HepG2 (cell line): ENCODE measurements around the gene SMIM12. TPM values are rescaled to one million over a fixed set of nuclear protein-coding genes. Genes with fewer than 3 reads are reported as not detected.

ENCODE experiments used
- AGO1 ChIP-seq: fragments of 200-400 bp; formaldehyde crosslinking; IDR thresholded peaks from 2 replicates; pipeline ENCODE4 v1.6.1; 2017; ENCODE audit warnings: mild to moderate bottlenecking, low read depth, low read length, moderate library complexity; ENCODE audit not compliant: poor library complexity, severe bottlenecking
- CHCHD3 ChIP-seq: sonication (generic); formaldehyde crosslinking; IDR thresholded peaks from 2 replicates; pipeline ENCODE4 v1.8.0; 2022; ENCODE audit warnings: mild to moderate bottlenecking, missing genetic modification reagents, moderate library complexity
- CREM ChIP-seq, 2 experiments: sonication (generic) in 1 of 2; formaldehyde crosslinking in 1 of 2; IDR thresholded peaks; 2 replicates each; pipeline versions ENCODE4 v1.4.0 to v1.6.1; 2016 to 2020; ENCODE audit warnings: antibody characterized with exemption in 1 of 2, mild to moderate bottlenecking in 1 of 2, missing genetic modification reagents in 1 of 2
- EEA1 ChIP-seq: sonication (generic); formaldehyde crosslinking; IDR thresholded peaks from 2 replicates; pipeline ENCODE4 v1.5.1; 2020; ENCODE audit warnings: mild to moderate bottlenecking, missing genetic modification reagents, borderline replicate concordance
- ELF3 ChIP-seq: IDR thresholded peaks from 2 replicates; pipeline ENCODE4 v1.6.1; 2016; ENCODE audit warnings: missing genetic modification reagents, missing compliant biosample characterization
- GMEB2 ChIP-seq: IDR thresholded peaks from 2 replicates; pipeline ENCODE4 v1.6.1; 2016; ENCODE audit warnings: missing biosample characterization, missing genetic modification reagents, low read depth
- HCFC1 ChIP-seq: fragments of 150-350 bp; IDR thresholded peaks from 2 replicates; pipeline ENCODE4 v1.6.1; 2014; ENCODE audit warnings: low read depth, low read length
- HDAC1 ChIP-seq: sonication (generic); formaldehyde crosslinking; IDR thresholded peaks from 2 replicates; pipeline ENCODE4 v1.5.1; 2020; ENCODE audit warnings: mild to moderate bottlenecking, missing genetic modification reagents
- KAT8 ChIP-seq: IDR thresholded peaks from 2 replicates; pipeline ENCODE4 v1.6.1; 2016; ENCODE audit warnings: missing genetic modification reagents, missing compliant biosample characterization
- KLF13 ChIP-seq: sonication (generic); formaldehyde crosslinking; IDR thresholded peaks from 2 replicates; pipeline ENCODE4 v1.4.0; 2020; ENCODE audit warnings: mild to moderate bottlenecking, missing genetic modification reagents
- KLF6 ChIP-seq: IDR thresholded peaks from 2 replicates; pipeline ENCODE4 v1.8.0; 2016; ENCODE audit warnings: missing biosample characterization, missing genetic modification reagents
- MIER2 ChIP-seq: IDR thresholded peaks from 2 replicates; pipeline ENCODE4 v1.6.1; 2016; ENCODE audit warnings: missing biosample characterization, missing genetic modification reagents
- MXI1 ChIP-seq: IDR thresholded peaks from 3 replicates; pipeline ENCODE4 v1.6.1; 2012; ENCODE audit warnings: low read depth, low read length, inconsistent platforms, borderline replicate concordance
- PHF8 ChIP-seq: sonication (generic); formaldehyde crosslinking; IDR thresholded peaks from 2 replicates; pipeline ENCODE4 v1.5.0; 2020; ENCODE audit warnings: missing genetic modification reagents
- SCMH1 ChIP-seq: sonication (generic); formaldehyde crosslinking; IDR thresholded peaks from 2 replicates; pipeline ENCODE4 v1.9.0; 2021; ENCODE audit warnings: missing genetic modification reagents, mild to moderate bottlenecking, borderline replicate concordance
- TFDP2 ChIP-seq: sonication (generic); formaldehyde crosslinking; IDR thresholded peaks from 2 replicates; pipeline ENCODE4 v1.4.0; 2020; ENCODE audit warnings: missing genetic modification reagents
- XRCC5 ChIP-seq: fragments of 200-400 bp; formaldehyde crosslinking; optimal IDR thresholded peaks from 2 replicates; pipeline ENCODE3; 2017; ENCODE audit warnings: mild to moderate bottlenecking, low read length
- ZBTB8A ChIP-seq: sonication (generic); formaldehyde crosslinking; IDR thresholded peaks from 2 replicates; pipeline ENCODE4 v1.4.0; 2020; ENCODE audit warnings: mild to moderate bottlenecking, low read depth, missing genetic modification reagents, borderline replicate concordance
- ZFP90 ChIP-seq: sonication (generic); formaldehyde crosslinking; IDR thresholded peaks from 2 replicates; pipeline ENCODE4 v1.8.0; 2022; ENCODE audit warnings: missing genetic modification reagents, mild to moderate bottlenecking, inconsistent platforms, borderline replicate concordance
- ZNF225 ChIP-seq: sonication (generic); formaldehyde crosslinking; IDR thresholded peaks from 2 replicates; pipeline ENCODE4 v1.4.0; 2020; ENCODE audit warnings: mild to moderate bottlenecking, missing genetic modification reagents
- ZNF337 ChIP-seq: sonication (generic); formaldehyde crosslinking; IDR thresholded peaks from 2 replicates; pipeline ENCODE4 v1.5.1; 2020; ENCODE audit warnings: missing genetic modification reagents, low read depth, mild to moderate bottlenecking, borderline replicate concordance
- ZNF639 ChIP-seq: conservative IDR thresholded peaks from 2 replicates; pipeline ENCODE4 v1.6.1; 2018; ENCODE audit warnings: missing genetic modification reagents
- ZNF747 ChIP-seq: sonication (generic); formaldehyde crosslinking; IDR thresholded peaks from 2 replicates; pipeline ENCODE4 v1.8.1; 2023; ENCODE audit warnings: missing genetic modification reagents, mild to moderate bottlenecking, borderline replicate concordance
- ZNF775 ChIP-seq: sonication (generic); formaldehyde crosslinking; IDR thresholded peaks from 2 replicates; pipeline ENCODE4 v1.4.0; 2020; ENCODE audit warnings: missing genetic modification reagents, mild to moderate bottlenecking, moderate library complexity, borderline replicate concordance
- polyA plus RNA-seq, 8 experiments: library from polyadenylated mRNA; depleted of rRNA in 3 of 8; stranded (reverse) in 7 of 8; unstranded in 1 of 8; fragments of >200 nt; fragmentation: Illumina TruSeq in 4 of 8; extraction: Trizol in 4 of 8; gene quantifications; 2 replicates each; pipeline versions ENCODE4 v1.2.1 to v1.2.3, GENCODE V29; 2011 to 2016; ENCODE audit warnings: low read depth in 4 of 8, missing spikeins in 1 of 8, mixed read lengths in 1 of 8; ENCODE audit not compliant: insufficient read depth in 1 of 8
- total RNA-seq, 5 experiments: library from RNA; depleted of rRNA; stranded (reverse); fragments of >200 nt; fragmentation: Illumina TruSeq; extraction: Trizol; gene quantifications; 2 replicates each; pipeline ENCODE4 v1.2.3, GENCODE V29; 2016; ENCODE audit warnings: low read depth in 1 of 5
- TF ChIP-seq, protein P1 (sequence below): sonication (generic); formaldehyde crosslinking; IDR thresholded peaks from 2 replicates; pipeline ENCODE4 v1.4.0; 2020; ENCODE audit warnings: mild to moderate bottlenecking, low read depth, missing genetic modification reagents

Gene SMIM12
- total and polyA plus RNA-seq, 2 of the 13 experiments (the other 11 are each of a cell fraction or from before 2014, with no cell fraction given) = 20.1 to 41.3 TPM

- peak; percentile 81 for TF ChIP-seq ZNF747 (CRISPR knock-in tag)
- peak; percentile 51; the same call in 1 of the 2 replicates for TF ChIP-seq KLF13 (CRISPR knock-in tag)
- no peak for TF ChIP-seq ZNF337 (CRISPR knock-in tag)
- TF ChIP-seq XRCC5 = peak; percentile 95
- peak; percentile 89; the same call in 2 of the 3 replicates for TF ChIP-seq MXI1
- no peak for TF ChIP-seq ZBTB8A (CRISPR knock-in tag)
- peak; percentile 74 for TF ChIP-seq GMEB2 (CRISPR knock-in tag)
- peak; percentile 75; the same call in 1 of the 2 replicates for TF ChIP-seq KLF6
- peak; percentile 94 for TF ChIP-seq ZNF639
- TF ChIP-seq CHCHD3 (CRISPR knock-in tag) = no peak
- 0 out of 2 replicates have a peak, but pooled peaks have one; percentile 67 for TF ChIP-seq ZNF225 (CRISPR knock-in tag)
- no peak for TF ChIP-seq SCMH1 (CRISPR knock-in tag)
- TF ChIP-seq HCFC1 = peak; percentile 55; the same call in 1 of the 2 replicates
- TF ChIP-seq ZNF775 = 0 out of 2 replicates have a peak, but pooled peaks have one; percentile 52
- peak; percentile 62; the same call in 1 of the 2 replicates for TF ChIP-seq MIER2 (CRISPR knock-in tag)
- TF ChIP-seq, protein P1, sequence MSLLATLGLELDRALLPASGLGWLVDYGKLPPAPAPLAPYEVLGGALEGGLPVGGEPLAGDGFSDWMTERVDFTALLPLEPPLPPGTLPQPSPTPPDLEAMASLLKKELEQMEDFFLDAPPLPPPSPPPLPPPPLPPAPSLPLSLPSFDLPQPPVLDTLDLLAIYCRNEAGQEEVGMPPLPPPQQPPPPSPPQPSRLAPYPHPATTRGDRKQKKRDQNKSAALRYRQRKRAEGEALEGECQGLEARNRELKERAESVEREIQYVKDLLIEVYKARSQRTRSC (CRISPR knock-in tag) = no peak
- TF ChIP-seq HDAC1 (CRISPR knock-in tag) = peak; percentile 91
- peak; percentile 97 for TF ChIP-seq KAT8
- peak; percentile 61 for TF ChIP-seq CREM (IDR thresholded peaks at IDR 0.05)
- TF ChIP-seq CREM (CRISPR knock-in tag; IDR thresholded peaks at IDR 0.05) = no peak
- peak; percentile 45; the same call in 1 of the 2 replicates for TF ChIP-seq EEA1 (CRISPR knock-in tag)
- TF ChIP-seq PHF8 (CRISPR knock-in tag) = peak; percentile 92
- TF ChIP-seq ELF3 (CRISPR knock-in tag) = peak; percentile 77
- no peak for TF ChIP-seq AGO1
- TF ChIP-seq ZFP90 (CRISPR knock-in tag) = peak; percentile 65; the same call in 1 of the 2 replicates
- peak; percentile 78; the same call in 1 of the 2 replicates for TF ChIP-seq TFDP2 (CRISPR knock-in tag)
These were observed at the start of gene SMIM12 (continued) for GRCh38 chr1:34859446-34860200.
